CD14-positive monocyte (primary cell): ENCODE measurements around the gene SLC22A13. TPM values are rescaled to one million over a fixed set of nuclear protein-coding genes. Genes with fewer than 3 reads are reported as not detected.
A peak's percentile ranks its signal among the peaks of the same experiment; 100 is the strongest.

Experiments
- DNase-seq, 3 donors: peaks; one replicate each; pipeline ENCODE4 v3.0.0-alpha.2; 2011 to 2022
- H2AFZ ChIP-seq: 2 replicates; pipeline ENCODE4 v1.6.0; 2012; ENCODE audit warnings: mild to moderate bottlenecking, low read depth, low read length, inconsistent platforms; ENCODE audit not compliant: insufficient read depth, poor library complexity, severe bottlenecking
- H3K27ac ChIP-seq, 2 donors: 1 replicate in 1 of 2; 2 replicates in 1 of 2; pipeline ENCODE4 v1.5.1; 2012 to 2013; ENCODE audit warnings: low read length in 2 of 2, control low read depth in 1 of 2, inconsistent platforms in 1 of 2, low read depth in 1 of 2, mild to moderate bottlenecking in 1 of 2
- H3K27me3 ChIP-seq, 2 donors: one replicate each; pipeline versions ENCODE4 v1.6.0 to v1.6.1; 2011 to 2013; ENCODE audit warnings: low read length in 2 of 2; ENCODE audit not compliant: control insufficient read depth in 2 of 2, insufficient read depth in 2 of 2
- H3K36me3 ChIP-seq, 2 donors: replicated peaks in 1 of 2; 1 replicate in 1 of 2; 2 replicates in 1 of 2; pipeline versions ENCODE4 v1.5.1 to v1.6.1; 2012 to 2013; ENCODE audit warnings: low read length in 2 of 2, control low read depth in 1 of 2, inconsistent platforms in 1 of 2, mild to moderate bottlenecking in 1 of 2; ENCODE audit not compliant: insufficient read depth in 2 of 2, control insufficient read depth in 1 of 2
- H3K4me1 ChIP-seq, 2 donors: 1 replicate in 1 of 2; 2 replicates in 1 of 2; pipeline versions ENCODE4 v1.5.1 to v1.6.1; 2012 to 2013; ENCODE audit warnings: low read length in 2 of 2, control low read depth in 1 of 2, inconsistent platforms in 1 of 2, mild to moderate bottlenecking in 1 of 2, moderate library complexity in 1 of 2; ENCODE audit not compliant: insufficient read depth in 2 of 2, control insufficient read depth in 1 of 2
- H3K4me2 ChIP-seq: replicated peaks from 2 replicates; pipeline ENCODE3; 2012; ENCODE audit warnings: low read length, moderate library complexity, mild to moderate bottlenecking; ENCODE audit not compliant: poor library complexity, severe bottlenecking; ENCODE audit errors: extremely low read depth
- H3K4me3 ChIP-seq, 3 experiments: fragments of 200-600 bp in 1 of 3; sonication (generic) in 1 of 3; replicated peaks in 1 of 3; 1 replicate in 2 of 3; 2 replicates in 1 of 3; pipeline ENCODE4 v1.5.1; 2011 to 2013; ENCODE audit warnings: low read length in 3 of 3, mild to moderate bottlenecking in 3 of 3, control low read depth in 2 of 3, low read depth in 2 of 3, inconsistent platforms in 1 of 3, moderate library complexity in 1 of 3
- H3K79me2 ChIP-seq: 2 replicates; pipeline ENCODE4 v1.6.0; 2012; ENCODE audit warnings: mild to moderate bottlenecking, control low read depth, inconsistent platforms, low read length, moderate library complexity; ENCODE audit not compliant: insufficient read depth
- H3K9ac ChIP-seq: 2 replicates; pipeline ENCODE4 v1.6.0; 2017; ENCODE audit warnings: low read length, mild to moderate bottlenecking; ENCODE audit not compliant: insufficient read depth, poor library complexity, severe bottlenecking
- H3K9me3 ChIP-seq, 2 donors: replicated peaks in 1 of 2; 1 replicate in 1 of 2; 2 replicates in 1 of 2; pipeline versions ENCODE4 v1.5.1 to v1.6.1; 2012 to 2013; ENCODE audit warnings: low read length in 2 of 2, control low read depth in 1 of 2; ENCODE audit not compliant: control insufficient read depth in 1 of 2, insufficient read depth in 1 of 2
- H4K20me1 ChIP-seq: 2 replicates; pipeline ENCODE4 v1.6.0; 2012; ENCODE audit warnings: mild to moderate bottlenecking, low read length, control low read depth, moderate library complexity; ENCODE audit not compliant: insufficient read depth
- H3K27ac Mint-ChIP-seq, 7 donors: one replicate each; pipeline ENCODE4 v1.8.0; 2020; ENCODE audit warnings: mild to moderate bottlenecking in 7 of 7, mixed read lengths in 7 of 7, moderate library complexity in 6 of 7, inconsistent platforms in 2 of 7
- H3K27me3 Mint-ChIP-seq, 3 donors: one replicate each; pipeline ENCODE4 v1.8.0; 2021 to 2022; ENCODE audit warnings: low read depth in 3 of 3, mild to moderate bottlenecking in 3 of 3, mixed read lengths in 3 of 3, moderate library complexity in 3 of 3, inconsistent platforms in 1 of 3
- H3K36me3 Mint-ChIP-seq, 2 donors: one replicate each; pipeline ENCODE4 v1.8.0; 2020; ENCODE audit warnings: mixed read lengths in 2 of 2, inconsistent platforms in 1 of 2, mild to moderate bottlenecking in 1 of 2
- H3K4me1 Mint-ChIP-seq: one replicate; pipeline ENCODE4 v1.8.0; 2020; ENCODE audit warnings: mild to moderate bottlenecking, mixed read lengths
- H3K4me3 Mint-ChIP-seq, 2 donors: one replicate each; pipeline ENCODE4 v1.8.0; 2020; ENCODE audit warnings: mild to moderate bottlenecking in 2 of 2, mixed read lengths in 2 of 2, moderate library complexity in 1 of 2
- H3K9me3 Mint-ChIP-seq, 7 donors: one replicate each; pipeline ENCODE4 v1.8.0; 2020 to 2022; ENCODE audit warnings: mixed read lengths in 7 of 7, mild to moderate bottlenecking in 6 of 7, moderate library complexity in 6 of 7, inconsistent platforms in 2 of 7
- CTCF ChIP-seq: fragments of 200-600 bp; IDR thresholded peaks from one replicate; pipeline ENCODE4 v1.8.0; 2022; ENCODE audit warnings: antibody characterized with exemption, mild to moderate bottlenecking
- WGBS: methylation state at CpG from one replicate; pipeline ENCODE4 v1.1.5; 2013; ENCODE audit warnings: missing lambda C conversion rate; ENCODE audit not compliant: insufficient coverage; 5-methylcytosine and 5-hydroxymethylcytosine counted together
- intact Hi-C, 2 donors: fragments of 100-400 bp; cut with micrococcal nuclease; formaldehyde crosslinking; loops; one replicate each; pipeline versions ENCODE4 v1.15.0 to v1.15.1; 2023
- polyA plus RNA-seq, 3 donors: library from polyadenylated mRNA; depleted of rRNA in 1 of 3; unstranded in 2 of 3; stranded (reverse) in 1 of 3; fragments of 300-500 nt in 2 of 3; fragments of >200 nt in 1 of 3; fragmentation: Illumina TruSeq in 2 of 3; gene quantifications; 1 replicate in 2 of 3; 2 replicates in 1 of 3; pipeline ENCODE4 v1.2.3, GENCODE V29; 2012 to 2021

Gene SLC22A13
- polyA plus RNA-seq, 3 donors: 0.19 TPM; not detected in 2

- no peaks in the 10 kb centered on the region for H3K36me3 ChIP-seq
- Mint-ChIP-seq H3K9me3 (no peaks in the 10 kb centered on the region), H3K36me3 (no peaks in the 10 kb centered on the region), H3K27me3 (peaks cover 4 to 7% (median 6%) of the 10 kb centered on the region in 3 donors), H3K27ac (no peak overlapping the region), H3K4me3 (no peak overlapping the region), H3K4me1 (no peaks in the 10 kb centered on the region)
- H3K9ac ChIP-seq: no peak overlapping the region
- H3K27ac ChIP-seq: no peak overlapping the region
- H3K4me2 ChIP-seq: no peak overlapping the region
- no peak for DNase-seq
- no peaks in the 10 kb centered on the region for H3K9me3 ChIP-seq
- no peak overlapping the region for H3K4me3 ChIP-seq
- no peaks in the 10 kb centered on the region for H3K79me2 ChIP-seq
- no peaks in the 10 kb centered on the region for H3K27me3 ChIP-seq
- intact Hi-C loops: no loop called here
- no peak overlapping the region for H2AFZ ChIP-seq
- no peak for TF ChIP-seq CTCF
- no peaks in the 10 kb centered on the region for H3K4me1 ChIP-seq
- H4K20me1 ChIP-seq: no peaks in the 10 kb centered on the region
Measured at GRCh38 chr3:38297537-38297936, 31.9 kb downstream of the SLC22A13 start.

DNA sequence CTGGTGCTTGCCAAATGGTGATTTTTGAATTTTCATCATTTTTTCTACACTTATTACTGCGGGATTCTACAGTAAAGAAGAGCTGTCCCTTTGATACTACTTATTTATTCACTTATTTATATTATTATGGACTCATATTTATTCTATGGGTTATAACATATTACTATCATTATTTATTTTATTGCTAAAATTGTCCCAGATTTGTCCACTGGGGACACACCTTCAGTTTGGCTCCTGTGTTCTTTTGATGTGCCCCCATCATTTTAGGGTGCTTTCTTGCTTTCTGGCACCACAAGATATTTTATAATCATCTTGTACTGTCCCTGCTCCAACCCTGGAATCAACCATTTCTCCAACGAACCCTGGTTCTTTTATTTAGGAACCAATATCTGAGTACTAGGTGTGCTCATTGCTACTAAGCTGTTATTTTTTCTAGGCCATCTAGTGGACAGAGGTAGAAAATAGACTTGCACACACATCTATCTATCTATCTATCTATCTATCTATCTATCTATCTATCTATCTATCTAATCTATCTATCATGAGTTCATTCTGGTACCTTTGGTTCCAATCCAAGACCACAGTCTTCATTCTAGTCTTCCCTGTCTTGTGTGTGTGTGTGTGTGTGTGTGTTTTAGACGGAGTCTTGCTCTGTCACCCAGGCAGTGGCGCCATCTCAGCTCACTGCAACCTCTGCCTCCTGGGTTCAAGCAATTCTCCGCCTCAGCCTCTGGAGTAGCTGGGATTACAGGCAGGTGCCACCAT, 32.5 kb downstream of the SLC22A13 start:
- Histone ChIP-seq H3K9ac (no peak overlapping the region), H3K27me3 (no peaks in the 10 kb centered on the region), H3K4me1 (no peaks in the 10 kb centered on the region), H3K27ac (no peak overlapping the region), H3K79me2 (no peaks in the 10 kb centered on the region), H2AFZ (no peak overlapping the region), H3K4me2 (no peak overlapping the region), H3K9me3 (no peaks in the 10 kb centered on the region), H4K20me1 (no peaks in the 10 kb centered on the region), H3K36me3 (no peaks in the 10 kb centered on the region), H3K4me3 (no peak overlapping the region)
- 90% methylated on average over 3 of the region's 5 CpGs for whole genome bisulfite sequencing
- peak; percentile 59 for TF ChIP-seq CTCF
- Mint-ChIP-seq H3K27ac (peak overlapping the region in 1 of 7 donors; percentile 68), H3K36me3 (no peaks in the 10 kb centered on the region), H3K4me3 (no peak overlapping the region), H3K27me3 (peaks cover 4 to 7% (median 6%) of the 10 kb centered on the region in 3 donors), H3K9me3 (no peaks in the 10 kb centered on the region), H3K4me1 (no peaks in the 10 kb centered on the region)
- intact Hi-C loops: no loop called here
- no peak for DNase-seq
